IMR-90 (cell line): ENCODE data around the gene DND1. TPM values are rescaled to one million over a fixed set of nuclear protein-coding genes. Genes with fewer than 3 reads are reported as not detected.
"Not testable (repeated sequence)": the region's sequence is repeated elsewhere in the genome, so short reads cannot be mapped to it uniquely, and the experiment has no call there.

Source experiments
- ATAC-seq: fragments of 200-7000 bp; cut with Tn5 transposase; 2 replicates; pipeline ENCODE4 v1.9.1; 2020; ENCODE audit warnings: low read depth, mild to moderate bottlenecking, moderate library complexity
- BruUV-seq: library from RNA; stranded (reverse); fragments of 400-500 nt; replicated peaks from 2 replicates; lab custom pipeline; 2021; lab: Mats Ljungman, UMichigan
- CTCF ChIA-PET: fragments of 300-600 bp; formaldehyde crosslinking; extraction: SDS; loops from one replicate; lab custom pipeline; 2021; ENCODE audit warnings: antibody characterized with exemption; lab: Yijun Ruan, JAX
- POLR2A ChIA-PET: fragments of 300-600 bp; sonication (Branson Sonifier 250); formaldehyde crosslinking; loops from one replicate; lab custom pipeline; 2022; ENCODE audit warnings: antibody characterized with exemption; ENCODE audit not compliant: unreplicated experiment; lab: Charles Lee
- DNase-seq: peaks from one replicate; pipeline ENCODE4 v3.0.0; 2013
- H2AFZ ChIP-seq: replicated peaks from 2 replicates; pipeline ENCODE3; 2013; ENCODE audit warnings: low read length, mild to moderate bottlenecking; ENCODE audit not compliant: poor library complexity
- H2AK5ac ChIP-seq: 2 replicates; pipeline ENCODE4 v1.6.1; 2013; ENCODE audit warnings: low read depth, low read length, inconsistent platforms
- H2AK9ac ChIP-seq: replicated peaks from 2 replicates; pipeline ENCODE3; 2013; ENCODE audit warnings: mild to moderate bottlenecking, low read depth, low read length, moderate library complexity; ENCODE audit not compliant: poor library complexity
- H2BK120ac ChIP-seq: 2 replicates; pipeline ENCODE4 v1.6.1; 2013; ENCODE audit warnings: low read depth, low read length, inconsistent platforms
- H2BK15ac ChIP-seq: 3 replicates; pipeline ENCODE4 v1.6.1; 2013; ENCODE audit warnings: low read depth, low read length, inconsistent platforms
- H2BK20ac ChIP-seq: 2 replicates; pipeline ENCODE4 v1.6.1; 2013; ENCODE audit warnings: low read depth, mild to moderate bottlenecking, inconsistent platforms, low read length, moderate library complexity
- H2BK5ac ChIP-seq: 2 replicates; pipeline ENCODE4 v1.6.1; 2013; ENCODE audit warnings: mild to moderate bottlenecking, low read depth, low read length, inconsistent platforms; ENCODE audit not compliant: poor library complexity, severe bottlenecking
- H3K14ac ChIP-seq: replicated peaks from 2 replicates; pipeline ENCODE4 v1.6.1; 2013; ENCODE audit warnings: low read depth, low read length, inconsistent platforms
- H3K18ac ChIP-seq: 2 replicates; pipeline ENCODE4 v1.6.1; 2013; ENCODE audit warnings: low read depth, low read length, control low read depth
- H3K23ac ChIP-seq: 2 replicates; pipeline ENCODE4 v1.6.1; 2013; ENCODE audit warnings: low read depth, low read length, inconsistent platforms
- H3K27ac ChIP-seq: 2 replicates; pipeline ENCODE4 v1.5.1; 2013; ENCODE audit warnings: mild to moderate bottlenecking, control low read depth, low read length; ENCODE audit not compliant: insufficient read depth
- H3K27me3 ChIP-seq: 2 replicates; pipeline ENCODE4 v1.6.1; 2013; ENCODE audit warnings: low read length; ENCODE audit not compliant: control insufficient read depth, insufficient read depth
- H3K36me3 ChIP-seq: 2 replicates; pipeline ENCODE4 v1.6.1; 2013; ENCODE audit warnings: low read length, mixed read lengths; ENCODE audit not compliant: control insufficient read depth, insufficient read depth
- H3K4ac ChIP-seq: 2 replicates; pipeline ENCODE4 v1.6.1; 2013; ENCODE audit warnings: low read depth, low read length, inconsistent platforms
- H3K4me1 ChIP-seq: 2 replicates; pipeline ENCODE4 v1.6.1; 2013; ENCODE audit warnings: low read length, mixed read lengths; ENCODE audit not compliant: control insufficient read depth, insufficient read depth
- H3K4me2 ChIP-seq: 2 replicates; pipeline ENCODE4 v1.6.1; 2013; ENCODE audit warnings: low read depth, mild to moderate bottlenecking, control low read depth, low read length, moderate library complexity
- H3K4me3 ChIP-seq: 2 replicates; pipeline ENCODE4 v1.5.1; 2013; ENCODE audit warnings: low read depth, mild to moderate bottlenecking, control low read depth, low read length, moderate library complexity; ENCODE audit not compliant: insufficient read depth
- H3K56ac ChIP-seq: 2 replicates; pipeline ENCODE4 v1.6.1; 2013; ENCODE audit warnings: low read length, inconsistent platforms; ENCODE audit not compliant: insufficient read depth; ENCODE audit errors: extremely low read depth
- H3K79me1 ChIP-seq, 2 experiments: 2 replicates each; pipeline ENCODE4 v1.6.1; 2013; ENCODE audit warnings: low read length in 2 of 2, inconsistent platforms in 1 of 2, low read depth in 1 of 2
- H3K9ac ChIP-seq: 2 replicates; pipeline ENCODE4 v1.6.1; 2013; ENCODE audit warnings: low read depth, low read length, control low read depth
- H3K9me1 ChIP-seq: 2 replicates; pipeline ENCODE4 v1.6.1; 2013; ENCODE audit warnings: low read length, inconsistent platforms; ENCODE audit not compliant: insufficient read depth
- H3K9me3 ChIP-seq: 2 replicates; pipeline ENCODE4 v1.6.1; 2013; ENCODE audit warnings: low read length; ENCODE audit not compliant: control insufficient read depth, insufficient read depth
- H4K20me1 ChIP-seq: 2 replicates; pipeline ENCODE4 v1.6.1; 2013; ENCODE audit warnings: low read length, inconsistent platforms; ENCODE audit not compliant: insufficient read depth
- H4K5ac ChIP-seq: 2 replicates; pipeline ENCODE4 v1.6.1; 2013; ENCODE audit warnings: mild to moderate bottlenecking, low read depth, low read length, control low read depth
- H4K8ac ChIP-seq, 2 experiments: 2 replicates each; pipeline ENCODE4 v1.6.1; 2013; ENCODE audit warnings: low read depth in 2 of 2, low read length in 2 of 2, control low read depth in 1 of 2, inconsistent platforms in 1 of 2
- H4K91ac ChIP-seq: 2 replicates; pipeline ENCODE4 v1.6.1; 2013; ENCODE audit warnings: low read depth, low read length, inconsistent platforms; ENCODE audit not compliant: insufficient read depth
- WGBS, 2 experiments: methylation state at CpG; one replicate each; pipeline versions ENCODE4 v1.1.5 to v1.1.7; 2013; ENCODE audit warnings: missing lambda C conversion rate in 2 of 2; ENCODE audit not compliant: insufficient read length in 1 of 2; ENCODE audit errors: extremely low coverage in 2 of 2; 5-methylcytosine and 5-hydroxymethylcytosine counted together
- dilution Hi-C: fragments of 300-500 bp; cut with HindIII; formaldehyde crosslinking; loops from one replicate; pipeline ENCODE4 v1.14.3; 2018; ENCODE audit warnings: low sequenced_read_pairs; ENCODE audit not compliant: unreplicated experiment
- in situ Hi-C: fragments of 300-500 bp; cut with MboI; formaldehyde crosslinking; loops from 3 replicates; pipeline ENCODE4 v1.14.3; 2019; ENCODE audit warnings: low sequenced_read_pairs, inconsistent platforms, mixed read lengths
- intact Hi-C: fragments of 100-400 bp; cut with micrococcal nuclease; formaldehyde crosslinking; loops from 2 replicates; pipeline ENCODE4 v1.10.0; 2022
- polyA plus RNA-seq, 3 experiments: library from polyadenylated mRNA; depleted of rRNA; stranded (reverse); fragments of >200 nt; gene quantifications; 2 replicates each; pipeline ENCODE4 v1.2.3, GENCODE V29; 2012; ENCODE audit warnings: low replicate concordance in 1 of 3
- total RNA-seq: library from RNA; depleted of rRNA; stranded (reverse); fragments of >200 nt; gene quantifications from 2 replicates; pipeline ENCODE4 v1.2.3, GENCODE V29; 2012

The DND1 gene
- total and polyA plus RNA-seq, 2 of the 4 experiments (the other 2 are of a cell fraction): under 0.01 to 0.67 TPM

- H3K9me3 ChIP-seq, H2AFZ ChIP-seq, H3K79me1 ChIP-seq, H2BK15ac ChIP-seq, H4K20me1 ChIP-seq, H3K23ac ChIP-seq, BruUV-seq, dilution Hi-C loops, H3K14ac ChIP-seq, ATAC-seq, H3K4me3 ChIP-seq, H4K8ac ChIP-seq, H2BK20ac ChIP-seq, H2BK120ac ChIP-seq, H3K18ac ChIP-seq, H3K4me2 ChIP-seq, H3K9ac ChIP-seq, in situ Hi-C loops, H4K5ac ChIP-seq, H3K27me3 ChIP-seq, H3K4ac ChIP-seq, H3K56ac ChIP-seq, H3K36me3 ChIP-seq, H2AK9ac ChIP-seq, H2BK5ac ChIP-seq, H3K4me1 ChIP-seq, H3K9me1 ChIP-seq, CTCF ChIA-PET, POLR2A ChIA-PET, H2AK5ac ChIP-seq, H4K91ac ChIP-seq, DNase-seq, H3K27ac ChIP-seq: not testable (repeated sequence)
- no CpG with 5 or more reads among the region's 5 CpGs for whole genome bisulfite sequencing, 2 experiments
- intact Hi-C loops: loop anchor here (2.0 to 10.0 kb wide), 2 partner anchors 359 to 477 kb away; no protein-coding TSS in a partner anchor
These were observed 48.0 kb upstream of the DND1 start for GRCh38 chr5:140721395-140721794.

GRCh38 chr5:140720738-140721137 lies 47.4 kb upstream of the DND1 start:
- no CpG with 5 or more reads among the region's 6 CpGs for WGBS, 2 experiments
- H2AFZ ChIP-seq, dilution Hi-C loops, H3K79me1 ChIP-seq, in situ Hi-C loops, H2BK20ac ChIP-seq, H4K5ac ChIP-seq, H3K4me1 ChIP-seq, H3K4ac ChIP-seq, DNase-seq, H2BK5ac ChIP-seq, H3K9me1 ChIP-seq, H3K9me3 ChIP-seq, H2BK15ac ChIP-seq, BruUV-seq, H3K14ac ChIP-seq, H4K20me1 ChIP-seq, H3K9ac ChIP-seq, H3K27ac ChIP-seq, H4K91ac ChIP-seq, H2AK5ac ChIP-seq, H3K36me3 ChIP-seq, H3K56ac ChIP-seq, H3K4me3 ChIP-seq, H2BK120ac ChIP-seq, H2AK9ac ChIP-seq, ATAC-seq, H3K23ac ChIP-seq, H3K4me2 ChIP-seq, H3K27me3 ChIP-seq, H3K18ac ChIP-seq, POLR2A ChIA-PET, H4K8ac ChIP-seq: not testable (repeated sequence)
- intact Hi-C loops: loop anchor here (1.0 to 10.0 kb wide), 3 partner anchors 347 to 476 kb away; no protein-coding TSS in a partner anchor
- CTCF ChIA-PET: interaction anchor here (0.6 kb wide), 1 partner anchor 8 kb away, joined by 7 read pairs; no protein-coding TSS in a partner anchor
